DMS153 treated with DMSO at 0.1 percent for 48 hours (cell line): ENCODE measurements around the gene CEP170.
"Not testable (repeated sequence)": the region's sequence is repeated elsewhere in the genome, so short reads cannot be mapped to it uniquely, and the experiment has no call there.

ENCODE experiments used
- DNase-seq: peaks from one replicate; lab custom pipeline; 2025; ENCODE audit not compliant: unreplicated experiment; lab: John Stamatoyannopoulos, UW

Gene CEP170

GRCh38 chr1:243183176-243183575 lies 71.9 kb downstream of the CEP170 start:
- not testable (repeated sequence) for DNase-seq

- DNase-seq = no peak
These were observed 75.4 kb downstream of the CEP170 start for GRCh38 chr1:243179720-243180119.

DNA sequence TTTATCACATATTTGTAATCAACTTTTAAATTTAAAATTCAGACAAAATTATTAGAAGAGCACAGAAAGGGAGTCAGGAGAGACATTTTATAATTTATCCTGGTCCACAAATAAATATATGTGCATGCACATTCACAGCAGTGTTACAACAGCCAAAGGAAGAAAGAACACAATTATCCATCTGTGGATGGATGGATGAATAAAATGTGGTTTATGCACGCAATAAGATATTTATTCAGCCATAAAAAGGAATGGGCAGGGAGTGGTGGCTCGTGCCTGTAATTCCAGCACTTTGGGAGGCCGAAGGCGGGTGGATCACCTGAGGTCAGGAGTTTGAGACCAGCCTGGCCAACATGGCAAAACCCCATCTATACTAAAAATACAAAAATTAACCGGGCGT lies 77.3 kb downstream of the CEP170 start:
- DNase-seq = not testable (repeated sequence)

GRCh38 chr1:243173758-243174369 lies 81.2 kb downstream of the CEP170 start:
- DNase-seq = not testable (repeated sequence)

GRCh38 chr1:243164911-243165310 lies 90.2 kb downstream of the CEP170 start:
- not testable (repeated sequence) for DNase-seq

DNA sequence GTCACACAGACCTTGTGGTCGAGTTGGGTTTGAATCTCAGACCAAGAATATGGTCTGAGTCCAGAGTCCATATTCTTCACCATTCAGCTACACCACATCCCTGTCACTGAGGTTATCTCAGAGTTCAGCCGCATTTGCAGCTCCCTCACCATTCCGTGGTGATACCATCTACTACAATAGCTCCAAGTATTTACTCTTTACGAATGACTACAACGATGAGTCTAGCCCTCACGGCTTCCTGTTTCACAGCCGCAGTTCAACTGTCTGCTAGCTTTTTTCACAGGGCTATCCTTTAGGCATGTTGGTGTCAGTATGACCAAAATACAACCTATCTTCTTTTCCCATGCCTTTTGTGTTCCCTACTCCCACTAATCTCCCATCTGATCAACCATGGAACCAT lies 104.2 kb downstream of the CEP170 start:
- DNase-seq = not testable (repeated sequence)

GRCh38 chr1:243149120-243149519 lies 106.0 kb downstream of the CEP170 start:
- DNase-seq = not testable (repeated sequence)

GRCh38 chr1:243147351-243147750 lies 107.7 kb downstream of the CEP170 start:
- not testable (repeated sequence) for DNase-seq

DNA sequence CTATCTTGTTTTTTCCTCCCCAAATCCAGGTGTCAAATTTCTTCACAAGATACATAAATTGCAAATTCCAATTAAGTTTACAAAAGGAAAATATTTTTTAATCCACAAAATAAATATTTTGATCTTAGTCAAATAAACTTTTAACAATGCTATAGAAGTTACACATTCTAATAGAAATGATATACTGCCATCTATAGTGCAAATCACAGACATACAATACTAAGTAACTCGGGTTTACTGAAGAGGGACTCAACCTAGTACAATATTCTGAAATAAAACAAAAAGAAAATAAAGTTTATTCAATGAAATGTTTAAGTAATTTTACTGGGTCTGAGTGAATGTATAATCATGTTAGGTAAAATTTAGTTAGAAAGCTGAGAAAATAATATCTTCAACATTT lies 114.6 kb downstream of the CEP170 start:
- peak; percentile 6 for DNase-seq

DNA sequence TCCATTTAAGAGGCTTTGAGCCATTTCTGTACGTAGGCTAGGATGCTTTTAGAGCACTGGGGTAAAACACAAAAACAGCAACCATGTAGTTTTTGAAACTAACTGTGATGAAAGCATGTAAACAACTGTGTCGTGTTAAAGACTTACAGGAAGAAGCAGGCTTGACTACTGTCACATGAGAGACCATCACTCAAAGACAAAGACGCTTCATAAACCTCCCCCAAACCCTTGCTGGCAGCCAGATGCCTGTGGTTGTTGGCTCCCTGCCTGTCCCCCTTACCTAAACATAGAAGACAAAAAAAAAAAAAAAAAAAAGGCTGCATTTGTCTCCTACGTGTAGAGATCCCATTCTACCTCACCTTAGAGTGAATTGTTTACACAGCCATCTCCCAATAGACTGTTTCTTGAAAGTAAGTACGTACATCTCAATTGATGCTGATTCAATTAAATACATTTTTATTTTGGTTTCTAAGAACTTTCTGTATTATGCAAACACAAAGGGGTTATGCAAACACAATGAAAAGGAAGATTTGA lies 132.1 kb downstream of the CEP170 start:
- peak; percentile 69 for DNase-seq

- DNase-seq = not testable (repeated sequence)
These were observed 133.1 kb downstream of the CEP170 start for GRCh38 chr1:243121939-243122338.

DNA sequence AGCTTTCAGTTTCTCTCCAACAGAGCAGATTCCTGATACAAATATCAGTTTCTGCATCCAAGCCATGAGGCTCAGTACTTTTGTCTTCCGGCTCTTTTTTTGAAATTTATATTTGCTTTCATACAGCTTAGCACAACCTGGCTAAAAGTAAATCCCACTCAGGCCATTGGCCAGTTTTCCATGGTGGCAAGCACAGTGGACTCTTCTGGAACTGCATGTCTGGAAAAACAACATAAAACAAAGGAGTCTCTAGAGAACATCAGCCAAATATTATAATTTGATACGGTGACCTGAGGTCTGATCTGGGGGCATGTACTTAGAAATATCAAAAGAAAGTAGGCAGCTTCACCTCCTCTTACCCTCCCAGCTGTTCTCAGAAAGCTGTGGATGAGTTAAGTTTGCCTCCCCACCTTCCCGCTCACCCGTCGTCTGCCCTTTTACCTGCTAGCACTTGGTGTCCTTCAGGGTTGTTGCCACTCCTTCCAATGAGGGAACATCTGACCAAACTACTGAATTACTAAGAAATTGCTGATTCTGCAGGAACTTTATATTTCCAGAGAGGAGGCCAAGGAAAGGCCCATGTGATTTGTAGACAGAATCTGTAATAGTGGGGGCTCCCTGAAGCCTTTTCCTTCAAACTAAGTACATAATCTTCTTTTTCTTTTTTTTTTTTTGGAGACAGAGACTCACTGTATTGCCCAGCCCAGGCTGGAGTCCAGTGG lies 136.3 kb downstream of the CEP170 start:
- DNase-seq = not testable (repeated sequence)

DNA sequence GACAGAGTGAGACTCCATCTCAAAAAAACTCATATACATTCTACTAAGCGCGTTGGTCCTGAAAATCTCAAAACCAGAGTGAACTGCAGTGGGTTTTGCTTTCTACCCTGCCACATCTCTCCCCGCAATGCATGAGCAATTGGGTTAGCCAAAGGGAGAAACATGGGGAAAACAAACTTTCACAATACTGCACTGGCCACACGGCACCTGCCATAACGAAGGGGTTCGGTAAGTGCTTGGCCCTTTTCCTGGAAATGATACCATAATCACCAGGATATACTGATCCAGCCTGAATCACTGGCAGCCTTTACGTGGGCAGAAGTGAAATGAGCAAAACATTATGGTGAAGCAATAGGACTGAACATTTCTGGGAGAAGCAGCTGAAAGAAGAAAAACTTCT lies 138.9 kb downstream of the CEP170 start:
- DNase-seq = not testable (repeated sequence)

DNA sequence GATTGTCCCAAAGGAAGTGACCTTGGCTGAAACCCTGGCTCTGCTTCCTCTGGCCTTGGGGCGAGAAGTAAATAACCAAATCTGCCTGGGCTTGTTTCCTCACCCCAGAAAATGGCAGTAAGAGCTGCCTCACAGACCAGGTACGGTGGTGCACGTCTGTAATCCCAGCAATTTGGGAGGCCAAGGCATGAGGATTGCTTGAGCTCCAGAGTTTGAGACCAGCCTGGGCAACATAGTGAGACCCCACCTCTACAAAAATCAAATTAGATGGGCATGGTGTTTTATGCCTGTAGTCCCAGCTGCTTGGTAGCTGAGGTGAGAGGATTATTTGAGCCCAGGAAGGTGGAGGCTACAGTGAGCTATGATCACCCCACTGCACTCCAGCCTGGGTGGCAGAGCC lies 140.3 kb downstream of the CEP170 start:
- DNase-seq = not testable (repeated sequence)

DNA sequence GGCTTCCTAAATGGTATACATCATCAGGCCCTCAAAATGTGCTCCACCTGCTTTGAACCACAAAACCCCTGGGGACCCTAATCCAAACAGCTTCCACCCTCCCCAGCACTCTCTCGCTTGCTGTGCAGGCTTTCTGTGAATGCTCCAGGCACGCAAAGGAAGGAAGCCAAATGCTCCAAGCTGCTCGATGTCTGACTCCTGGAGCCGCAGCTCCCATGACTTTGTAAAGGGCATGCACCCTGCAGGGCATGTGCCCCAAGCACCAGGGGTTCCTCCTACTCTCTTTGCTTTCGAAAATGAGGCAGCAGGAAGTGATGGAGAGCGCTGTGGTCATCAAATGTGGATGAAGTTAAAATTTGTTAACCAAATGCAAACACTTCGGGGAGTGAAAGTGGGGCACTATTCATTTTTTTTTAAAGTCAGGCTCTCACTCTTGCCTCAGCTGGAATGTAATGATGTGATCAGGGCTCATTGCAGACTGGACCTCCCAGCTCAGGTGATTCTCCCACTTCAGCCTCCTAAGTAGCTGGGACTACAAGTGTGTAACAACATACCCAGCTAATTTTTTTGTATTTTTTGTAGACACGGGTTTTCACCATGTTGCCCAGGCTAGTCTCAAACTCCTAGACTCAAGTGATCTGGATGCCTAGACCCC lies 140.9 kb downstream of the CEP170 start:
- DNase-seq = peak; percentile 82

DNA sequence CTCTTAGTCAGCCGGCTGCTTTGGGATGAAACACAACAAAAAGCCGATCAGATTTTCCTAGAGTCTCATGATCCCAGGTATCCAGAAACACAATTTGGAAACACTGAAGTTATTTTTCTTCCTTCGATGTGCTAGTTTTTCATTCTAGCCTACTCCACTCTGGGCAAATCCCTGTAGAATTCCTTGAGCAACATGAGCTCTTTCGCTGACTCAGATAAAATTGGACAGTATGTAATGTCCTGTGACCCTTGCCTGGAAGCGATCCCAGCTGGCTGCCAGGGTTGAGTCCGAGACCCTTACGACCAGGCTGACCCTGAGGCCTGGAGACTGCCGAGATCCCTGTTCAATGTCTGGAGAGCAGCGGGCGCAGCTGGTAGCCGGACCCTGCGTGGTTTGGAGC lies 147.9 kb downstream of the CEP170 start:
- not testable (repeated sequence) for DNase-seq

DNA sequence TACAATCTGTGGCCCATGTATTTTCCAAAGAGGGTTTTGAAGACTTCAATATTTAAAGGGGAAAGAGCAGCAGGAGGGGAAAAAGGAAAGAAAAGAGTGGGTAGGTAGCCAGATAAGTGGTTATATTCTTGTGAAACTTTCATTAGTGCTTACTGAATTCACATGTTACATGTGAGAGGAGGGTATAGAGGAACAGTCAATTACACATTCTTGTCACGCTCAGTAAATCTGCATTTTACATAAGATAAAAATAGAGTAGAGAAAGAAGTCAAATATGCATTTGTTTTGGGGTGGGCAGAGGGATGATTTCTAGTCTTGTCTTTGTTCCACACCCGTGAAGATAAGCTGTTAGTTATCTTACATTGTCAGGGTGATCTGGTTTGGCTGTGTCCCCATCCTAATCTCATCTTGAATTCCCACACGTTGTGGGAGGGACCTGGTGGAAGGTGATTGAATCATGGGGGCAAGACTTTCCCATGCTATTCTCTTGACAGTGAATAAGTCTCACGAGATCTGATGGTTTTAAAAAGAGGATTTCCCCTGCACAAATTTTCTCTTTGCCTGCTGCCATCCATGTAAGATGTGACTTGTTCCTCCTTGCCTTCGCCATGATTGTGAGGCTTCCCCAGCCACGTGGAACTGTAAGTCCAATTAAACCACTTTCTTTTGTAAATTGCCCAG lies 149.3 kb downstream of the CEP170 start:
- not testable (repeated sequence) for DNase-seq

- DNase-seq = not testable (repeated sequence)
These were observed 150.0 kb downstream of the CEP170 start for GRCh38 chr1:243105104-243105503.

DNA sequence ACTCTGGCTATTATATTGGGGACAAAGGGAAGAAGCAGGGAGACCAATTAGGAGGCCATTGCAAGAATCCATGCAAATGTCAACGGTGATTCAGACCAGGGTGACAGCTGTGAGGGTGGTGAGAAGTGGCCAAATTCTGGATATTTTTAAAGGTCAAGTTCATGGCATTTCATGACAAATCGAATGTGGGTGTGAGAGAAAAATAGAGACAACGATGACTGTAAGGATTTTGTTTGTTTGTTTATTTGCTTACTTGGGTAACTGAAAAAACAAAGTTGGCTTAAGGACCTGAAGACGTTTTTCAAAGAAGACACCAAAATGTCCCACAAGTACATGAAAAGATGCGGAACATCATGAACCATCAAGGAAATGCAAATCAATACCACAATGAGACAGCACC lies 150.6 kb downstream of the CEP170 start:
- DNase-seq = not testable (repeated sequence)

GRCh38 chr1:243101551-243102050 lies 153.5 kb downstream of the CEP170 start:
- not testable (repeated sequence) for DNase-seq

DNA sequence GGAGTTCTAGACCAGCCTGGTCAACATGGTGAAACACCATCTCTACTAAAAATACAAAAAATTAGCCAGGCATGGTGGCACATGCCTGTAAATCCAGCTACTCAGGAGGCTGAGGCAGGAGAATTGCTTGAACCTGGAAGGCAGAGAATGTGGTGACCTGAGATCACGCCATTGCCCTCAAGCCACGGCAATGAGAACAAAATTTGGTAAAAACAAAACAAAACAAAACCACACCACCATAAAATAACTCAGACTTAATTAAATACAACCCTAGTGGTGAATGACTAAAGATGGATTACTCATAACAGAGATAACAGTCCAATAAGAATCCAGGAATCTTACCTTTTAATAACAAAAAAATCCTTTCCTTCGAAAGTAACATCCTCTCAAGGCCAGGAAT lies 167.7 kb downstream of the CEP170 start:
- DNase-seq = not testable (repeated sequence)
